ENCODE measurements around the gene ORAI2. TPM values are rescaled to one million over a fixed set of nuclear protein-coding genes. Genes with fewer than 3 reads are reported as not detected.

Gene ORAI2
- total and polyA plus RNA-seq, 4 donors: 7.6 to 48.9 (median 27.4) TPM

- no peak overlapping the region for H3K4me3 ChIP-seq
- H3K9me3 ChIP-seq (ENCODE audit: control insufficient read depth in 4 of 4, insufficient read depth in 3 of 4, low read length in 3 of 4): no peaks in the 10 kb centered on the region
- no peak for DNase-seq
- no peak for TF ChIP-seq CTCF (IDR thresholded peaks at IDR 0.05; ENCODE audit: control extremely low read depth, extremely low read depth)
- 76 to 85% methylated on average over 20 of the region's 20 CpGs for WGBS, 2 donors
- no peaks in the 10 kb centered on the region for H3K27me3 ChIP-seq (ENCODE audit: control insufficient read depth in 3 of 3, insufficient read depth in 3 of 3, low read length in 2 of 3)
- no peak for ATAC-seq (ENCODE audit: insufficient read depth, low FRiP score)
- H3K36me3 ChIP-seq (ENCODE audit: control insufficient read depth in 4 of 4, insufficient read depth in 4 of 4, low read length in 4 of 4): peaks cover 0 to 34% (median 2%) of the 10 kb centered on the region in 4 donors
- H3K4me1 ChIP-seq (ENCODE audit: control insufficient read depth in 5 of 5, insufficient read depth in 5 of 5, low read length in 5 of 5): peaks cover 0 to 6% (median 3%) of the 10 kb centered on the region in 5 donors
- H3K9ac ChIP-seq (ENCODE audit: insufficient read depth in 1 of 2, low read length in 2 of 2): no peak overlapping the region
- H3K27ac ChIP-seq (ENCODE audit: low read depth in 1 of 2, low read length in 1 of 2): no peak overlapping the region
Measured at GRCh38 chr7:102469972-102470825, 36.8 kb downstream of the ORAI2 start.

GRCh38 chr7:102471791-102472125 is 38.4 kb downstream of the ORAI2 start:
- Histone ChIP-seq H3K4me3 (no peak overlapping the region), H3K4me1 (ENCODE audit: control insufficient read depth in 5 of 5, insufficient read depth in 5 of 5, low read length in 5 of 5) (no peaks in the 10 kb centered on the region), H3K27ac (ENCODE audit: low read depth in 1 of 2, low read length in 1 of 2) (no peak overlapping the region), H3K9me3 (ENCODE audit: control insufficient read depth in 4 of 4, insufficient read depth in 3 of 4, low read length in 3 of 4) (no peaks in the 10 kb centered on the region), H3K36me3 (ENCODE audit: control insufficient read depth in 4 of 4, insufficient read depth in 4 of 4, low read length in 4 of 4) (peaks cover 0 to 34% (median 2%) of the 10 kb centered on the region in 4 donors), H3K9ac (ENCODE audit: insufficient read depth in 1 of 2, low read length in 2 of 2) (no peak overlapping the region), H3K27me3 (ENCODE audit: control insufficient read depth in 3 of 3, insufficient read depth in 3 of 3, low read length in 2 of 3) (no peaks in the 10 kb centered on the region)
- 85 to 93% methylated on average over 6 of the region's 6 CpGs for WGBS, 2 donors
- TF ChIP-seq CTCF (IDR thresholded peaks at IDR 0.05; ENCODE audit: control extremely low read depth, extremely low read depth): no peak
- DNase-seq (no peak), ATAC-seq (ENCODE audit: insufficient read depth, low FRiP score) (no peak)

- Histone ChIP-seq H3K4me3 (no peak overlapping the region), H3K4me1 (ENCODE audit: control insufficient read depth in 5 of 5, insufficient read depth in 5 of 5, low read length in 5 of 5) (no peaks in the 10 kb centered on the region), H3K27ac (ENCODE audit: low read depth in 1 of 2, low read length in 1 of 2) (no peak overlapping the region), H3K9ac (ENCODE audit: insufficient read depth in 1 of 2, low read length in 2 of 2) (no peak overlapping the region), H3K36me3 (ENCODE audit: control insufficient read depth in 4 of 4, insufficient read depth in 4 of 4, low read length in 4 of 4) (peaks cover 0 to 32% (median 2%) of the 10 kb centered on the region in 4 donors), H3K27me3 (ENCODE audit: control insufficient read depth in 3 of 3, insufficient read depth in 3 of 3, low read length in 2 of 3) (no peaks in the 10 kb centered on the region), H3K9me3 (ENCODE audit: control insufficient read depth in 4 of 4, insufficient read depth in 3 of 4, low read length in 3 of 4) (no peaks in the 10 kb centered on the region)
- ATAC-seq (ENCODE audit: insufficient read depth, low FRiP score) (no peak), DNase-seq (no peak)
- TF ChIP-seq CTCF (IDR thresholded peaks at IDR 0.05; ENCODE audit: control extremely low read depth, extremely low read depth): no peak
- 76 to 78% methylated on average over 26 to 31 of the region's 31 CpGs for WGBS, 2 donors
Measured at GRCh38 chr7:102472126-102473041, 39.0 kb downstream of the ORAI2 start.

All from lung (tissue), 12 donors.